ENCODE measurements around the gene MAP7. TPM values are rescaled to one million over a fixed set of nuclear protein-coding genes. Genes with fewer than 3 reads are reported as not detected.
"Not testable (repeated sequence)": the region's sequence is repeated elsewhere in the genome, so short reads cannot be mapped to it uniquely, and the experiment has no call there.

Gene MAP7
- total RNA-seq, 4 donors from 2014 or later, result 0.29 to 6.8 (median 1.1) TPM

DNA sequence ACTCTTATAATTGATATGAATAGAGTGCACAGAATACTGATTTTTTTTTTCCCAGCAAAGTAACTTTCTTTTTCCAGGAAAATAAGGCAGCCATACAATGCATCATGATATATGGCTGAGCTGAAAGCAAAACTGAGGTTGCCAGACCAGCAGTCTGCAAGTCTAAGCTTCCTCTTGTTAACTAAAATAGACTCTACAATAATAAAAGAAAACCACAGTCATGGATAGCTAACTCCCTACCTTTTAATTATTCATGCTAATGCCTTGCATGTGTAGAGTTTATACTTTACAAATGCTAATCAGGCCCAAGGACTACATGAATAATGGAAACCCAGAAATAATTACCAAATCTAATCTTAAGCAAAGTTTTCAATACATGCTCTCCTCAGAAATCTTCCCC lies 47.4 kb downstream of the MAP7 start:
- TF ChIP-seq, protein P1, sequence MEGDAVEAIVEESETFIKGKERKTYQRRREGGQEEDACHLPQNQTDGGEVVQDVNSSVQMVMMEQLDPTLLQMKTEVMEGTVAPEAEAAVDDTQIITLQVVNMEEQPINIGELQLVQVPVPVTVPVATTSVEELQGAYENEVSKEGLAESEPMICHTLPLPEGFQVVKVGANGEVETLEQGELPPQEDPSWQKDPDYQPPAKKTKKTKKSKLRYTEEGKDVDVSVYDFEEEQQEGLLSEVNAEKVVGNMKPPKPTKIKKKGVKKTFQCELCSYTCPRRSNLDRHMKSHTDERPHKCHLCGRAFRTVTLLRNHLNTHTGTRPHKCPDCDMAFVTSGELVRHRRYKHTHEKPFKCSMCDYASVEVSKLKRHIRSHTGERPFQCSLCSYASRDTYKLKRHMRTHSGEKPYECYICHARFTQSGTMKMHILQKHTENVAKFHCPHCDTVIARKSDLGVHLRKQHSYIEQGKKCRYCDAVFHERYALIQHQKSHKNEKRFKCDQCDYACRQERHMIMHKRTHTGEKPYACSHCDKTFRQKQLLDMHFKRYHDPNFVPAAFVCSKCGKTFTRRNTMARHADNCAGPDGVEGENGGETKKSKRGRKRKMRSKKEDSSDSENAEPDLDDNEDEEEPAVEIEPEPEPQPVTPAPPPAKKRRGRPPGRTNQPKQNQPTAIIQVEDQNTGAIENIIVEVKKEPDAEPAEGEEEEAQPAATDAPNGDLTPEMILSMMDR (IDR thresholded peaks at IDR 0.05), result no peak
- TF ChIP-seq POLR2A (IDR thresholded peaks at IDR 0.05), result no peak
- no peaks in the 10 kb centered on the region for H3K9me3 ChIP-seq
- H3K4me1 ChIP-seq, result no peaks in the 10 kb centered on the region

DNA sequence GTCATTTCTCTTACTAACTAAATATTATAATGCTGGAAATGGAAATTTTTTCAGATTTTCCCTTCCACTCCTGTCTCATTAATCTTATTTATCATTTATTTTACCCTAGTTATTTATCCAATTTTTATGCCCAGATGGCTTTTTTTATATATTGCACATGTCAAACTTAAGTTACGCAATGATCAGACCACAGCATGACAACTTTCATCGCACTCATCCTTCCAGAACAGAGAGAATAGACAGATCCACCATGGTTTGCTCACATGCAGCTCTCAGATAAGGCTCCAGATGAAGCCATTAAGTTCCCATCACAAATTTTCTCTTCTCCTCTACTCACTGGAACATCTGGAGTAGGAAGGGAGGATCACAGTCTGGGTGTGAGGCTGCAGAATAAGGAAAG lies 48.7 kb downstream of the MAP7 start:
- DNase-seq, result no peak
- intact Hi-C loops (cut with DNase I; ENCODE audit: low total_unique reads), result no loop called here
- Histone ChIP-seq H3K27me3 (no peaks in the 10 kb centered on the region), H3K4me1 (no peaks in the 10 kb centered on the region), H3K36me3 (no peaks in the 10 kb centered on the region), H3K9me3 (no peaks in the 10 kb centered on the region), H3K4me3 (no peak overlapping the region), H3K27ac (no peak overlapping the region)
- no peak for TF ChIP-seq POLR2A (IDR thresholded peaks at IDR 0.05)
- TF ChIP-seq, protein P1 (IDR thresholded peaks at IDR 0.05), result no peak

More for the DNA sequence above, 47.4 kb downstream of the MAP7 start:
- no peaks in the 10 kb centered on the region for H3K27me3 ChIP-seq
- H3K4me3 ChIP-seq, result no peak overlapping the region
- intact Hi-C loops (cut with DNase I; ENCODE audit: low total_unique reads), result no loop called here
- no peaks in the 10 kb centered on the region for H3K36me3 ChIP-seq
- no peak for DNase-seq
- H3K27ac ChIP-seq, result no peak overlapping the region

DNA sequence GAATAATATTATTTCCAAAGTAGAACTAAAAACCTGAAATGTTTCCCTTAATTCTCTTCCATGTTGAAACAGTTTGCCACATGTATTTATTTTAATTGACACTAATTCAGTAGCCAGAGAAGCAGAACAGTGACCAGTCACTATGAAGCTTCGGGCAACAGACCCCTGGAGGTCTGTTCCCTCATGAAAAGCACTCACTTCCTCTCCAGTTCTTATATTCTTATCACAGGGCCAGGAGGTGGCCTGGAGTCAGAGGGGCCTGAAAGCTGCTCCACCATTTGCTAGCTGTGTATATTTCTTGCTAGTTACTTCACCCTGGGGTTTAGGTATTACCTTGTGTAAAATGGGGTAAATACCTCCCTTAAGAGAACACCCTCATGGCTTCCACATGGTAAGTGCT lies 49.1 kb downstream of the MAP7 start:
- intact Hi-C loops (cut with DNase I; ENCODE audit: low total_unique reads), result no loop called here
- Histone ChIP-seq H3K9me3 (no peaks in the 10 kb centered on the region), H3K4me1 (no peaks in the 10 kb centered on the region), H3K27me3 (no peaks in the 10 kb centered on the region), H3K27ac (no peak overlapping the region), H3K36me3 (no peaks in the 10 kb centered on the region), H3K4me3 (no peak overlapping the region)
- no peak for DNase-seq
- TF ChIP-seq, protein P1 (IDR thresholded peaks at IDR 0.05), result no peak
- no peak for TF ChIP-seq POLR2A (IDR thresholded peaks at IDR 0.05)

DNA sequence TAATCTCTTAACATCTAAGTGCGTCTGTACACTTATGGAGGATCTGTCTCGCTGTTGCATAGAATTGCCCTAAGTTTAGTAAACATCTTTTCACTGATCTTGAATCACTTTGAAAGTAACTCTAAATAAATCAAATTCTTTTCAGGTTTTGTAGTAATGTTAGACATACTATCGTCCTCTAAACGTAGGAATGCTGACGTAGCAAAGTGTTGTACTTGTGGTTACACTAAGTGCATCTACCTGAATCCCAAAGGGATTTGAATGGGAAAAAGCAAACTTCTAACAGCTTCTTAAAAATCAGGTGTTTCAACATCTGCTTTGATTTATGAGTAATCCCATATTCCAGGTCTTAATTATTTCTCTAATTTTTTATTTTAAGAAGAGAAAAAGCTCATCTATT lies 49.8 kb downstream of the MAP7 start:
- Histone ChIP-seq H3K9me3 (no peaks in the 10 kb centered on the region), H3K27ac (no peak overlapping the region), H3K4me3 (no peak overlapping the region), H3K36me3 (no peaks in the 10 kb centered on the region), H3K27me3 (no peaks in the 10 kb centered on the region), H3K4me1 (no peaks in the 10 kb centered on the region)
- intact Hi-C loops (cut with DNase I; ENCODE audit: low total_unique reads), result no loop called here
- no peak for DNase-seq
- TF ChIP-seq, protein P1 (IDR thresholded peaks at IDR 0.05), result no peak
- TF ChIP-seq POLR2A (IDR thresholded peaks at IDR 0.05), result no peak

DNA sequence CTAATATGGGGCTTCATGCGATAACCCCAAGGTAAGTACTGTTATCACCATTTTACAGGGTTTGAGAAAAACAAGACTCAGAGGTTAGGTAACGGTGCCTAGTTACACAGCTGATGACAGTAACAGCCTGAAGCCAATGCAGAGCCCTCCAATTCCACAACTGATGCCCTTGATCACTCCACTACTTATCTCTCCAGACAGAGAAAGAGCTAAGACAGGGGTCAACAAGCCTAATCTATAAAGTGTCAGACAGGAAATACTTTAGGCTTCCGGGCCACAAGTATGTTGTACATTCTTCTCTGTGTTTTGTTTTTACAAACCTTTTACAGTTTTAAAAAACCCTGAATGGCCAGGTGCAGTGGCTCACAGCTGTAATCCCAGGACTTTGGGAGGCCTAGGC lies 50.9 kb downstream of the MAP7 start:
- intact Hi-C loops (cut with DNase I; ENCODE audit: low total_unique reads), result no loop called here
- Histone ChIP-seq H3K4me1 (no peaks in the 10 kb centered on the region), H3K27me3 (no peaks in the 10 kb centered on the region), H3K36me3 (no peaks in the 10 kb centered on the region), H3K27ac (no peak overlapping the region), H3K4me3 (no peak overlapping the region), H3K9me3 (no peaks in the 10 kb centered on the region)
- no peak for TF ChIP-seq POLR2A (IDR thresholded peaks at IDR 0.05)
- TF ChIP-seq, protein P1 (IDR thresholded peaks at IDR 0.05), result no peak
- no peak for DNase-seq

DNA sequence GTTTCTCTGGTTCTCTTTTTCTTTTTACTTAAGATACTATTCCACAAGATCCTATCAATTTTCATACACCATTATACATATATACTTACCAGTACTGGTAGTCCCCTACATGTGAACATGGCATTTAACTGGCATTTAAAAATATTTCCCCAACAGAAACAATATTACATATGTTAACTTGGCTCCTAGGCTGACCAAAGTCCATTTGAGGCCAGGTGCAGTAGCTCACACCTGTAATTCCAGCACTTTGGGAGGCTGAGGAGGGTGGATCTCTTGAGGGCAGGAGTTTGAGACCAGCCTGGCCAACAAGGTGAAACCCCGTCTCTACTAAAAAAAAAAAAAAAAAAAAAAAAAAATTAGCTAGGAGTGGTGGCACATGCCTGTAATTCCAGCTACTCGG lies 53.8 kb downstream of the MAP7 start:
- DNase-seq; H3K4me1 ChIP-seq; H3K27me3 ChIP-seq; intact Hi-C loops (cut with DNase I; ENCODE audit: low total_unique reads); H3K27ac ChIP-seq; H3K36me3 ChIP-seq; H3K4me3 ChIP-seq; H3K9me3 ChIP-seq: not testable (repeated sequence)
